A549 (cell line): ENCODE measurements around the gene TFAP2C. TPM values are rescaled to one million over a fixed set of nuclear protein-coding genes. Genes with fewer than 3 reads are reported as not detected.
"Not testable (repeated sequence)": the region's sequence is repeated elsewhere in the genome, so short reads cannot be mapped to it uniquely, and the experiment has no call there.

ENCODE experiments used
- ATAC-seq, 2 experiments: fragments of 200-7000 bp in 1 of 2; fragments of >200 bp in 1 of 2; cut with Nextera tagmentation in 1 of 2; cut with Tn5 transposase in 1 of 2; 3 replicates each; pipeline versions ENCODE4 v1.8.0 to v1.9.1; 2018 to 2020; ENCODE audit warnings: mild to moderate bottlenecking in 1 of 2, moderate library complexity in 1 of 2
- CTCF ChIA-PET: fragments of 300-600 bp; sonication (Branson Sonifier 250); formaldehyde crosslinking; extraction: SDS; loops from one replicate; lab custom pipeline; 2021; ENCODE audit warnings: antibody characterized with exemption, inconsistent platforms; lab: Yijun Ruan, JAX
- POLR2A ChIA-PET: fragments of 350-600 bp; formaldehyde crosslinking; extraction: SDS; loops from one replicate; lab custom pipeline; 2021; ENCODE audit warnings: antibody characterized with exemption, inconsistent platforms; lab: Yijun Ruan, JAX
- DNase-seq, 2 experiments: peaks; one replicate each; pipeline versions ENCODE4 v3.0.0 to v3.0.0-alpha.2; 2011 to 2016; ENCODE audit warnings: low read depth in 1 of 2, low spot score in 1 of 2
- FAIRE-seq: peaks from 2 replicates; lab custom pipeline; 2011; peaks lifted over from hg19 to GRCh38; lab: Jason Lieb, UNC
- H3K27ac ChIP-seq, 2 experiments: fragments of >200 bp; sonication (Bioruptor Twin); formaldehyde crosslinking; 3 replicates each; pipeline ENCODE4 v1.5.1; 2016 to 2017
- H3K4me1 ChIP-seq: fragments of >200 bp; sonication (Bioruptor Twin); formaldehyde crosslinking; 3 replicates; pipeline ENCODE4 v1.6.1; 2016
- H3K4me2 ChIP-seq: fragments of >200 bp; sonication (Bioruptor Twin); formaldehyde crosslinking; 3 replicates; pipeline ENCODE4 v1.6.1; 2016
- H3K4me3 ChIP-seq: fragments of >200 bp; sonication (Bioruptor Twin); formaldehyde crosslinking; 3 replicates; pipeline ENCODE4 v1.5.1; 2016
- H3K9me3 ChIP-seq: fragments of >200 bp; sonication (Bioruptor Twin); formaldehyde crosslinking; 3 replicates; pipeline ENCODE4 v1.6.1; 2016
- CHD4 ChIP-seq: fragments of 200-600 bp; sonication (generic); IDR thresholded peaks from 2 replicates; pipeline ENCODE4 v1.6.1; 2016; ENCODE audit warnings: antibody characterized with exemption, mild to moderate bottlenecking, borderline replicate concordance
- EHF ChIP-seq: fragments of 250-450 bp; sonication (Bioruptor Pico); IDR thresholded peaks from 2 replicates; pipeline ENCODE4 v1.5.0; 2020; ENCODE audit warnings: mild to moderate bottlenecking
- EHMT2 ChIP-seq: fragments of 200-600 bp; sonication (generic); IDR thresholded peaks from 2 replicates; pipeline ENCODE4 v1.6.1; 2016; ENCODE audit warnings: antibody characterized with exemption, low read depth, mild to moderate bottlenecking, moderate library complexity
- EP300 ChIP-seq, 2 experiments: fragments of >200 bp; sonication (Bioruptor Twin); formaldehyde crosslinking; IDR thresholded peaks; 2 replicates in 1 of 2; 3 replicates in 1 of 2; pipeline ENCODE4 v1.6.1; 2016 to 2017
- FOXS1 ChIP-seq: fragments of 250-450 bp; sonication (Bioruptor Pico); IDR thresholded peaks from 2 replicates; pipeline ENCODE4 v1.5.0; 2020; ENCODE audit warnings: mild to moderate bottlenecking, moderate library complexity
- HES2 ChIP-seq: fragments of >200 bp; sonication (Bioruptor Twin); formaldehyde crosslinking; IDR thresholded peaks from 2 replicates; pipeline ENCODE4 v1.6.1; 2016
- JUN ChIP-seq, 2 experiments: fragments of >200 bp; sonication (Bioruptor Twin); formaldehyde crosslinking; IDR thresholded peaks; 2 replicates in 1 of 2; 3 replicates in 1 of 2; pipeline ENCODE4 v1.6.1; 2016 to 2017
- MAFK ChIP-seq: fragments of 450-650 bp; IDR thresholded peaks from 2 replicates; pipeline ENCODE4 v1.6.1; 2014; ENCODE audit not compliant: partially characterized antibody
- NPAS2 ChIP-seq: fragments of 250-450 bp; sonication (Bioruptor Pico); IDR thresholded peaks from 2 replicates; pipeline ENCODE4 v1.8.0; 2022; ENCODE audit warnings: mild to moderate bottlenecking, moderate library complexity, borderline replicate concordance
- POLR2AphosphoS2 ChIP-seq: conservative IDR thresholded peaks from 2 replicates; pipeline ENCODE4 v1.6.1; 2012; ENCODE audit warnings: low read length, improper control_type of control experiment, inconsistent platforms
- RCOR1 ChIP-seq: fragments of 150-350 bp; IDR thresholded peaks from 2 replicates; pipeline ENCODE4 v1.6.1; 2014; ENCODE audit warnings: antibody characterized with exemption, low read length, low read depth
- TP53 ChIP-seq: fragments of 250-450 bp; sonication (Bioruptor Pico); IDR thresholded peaks from 2 replicates; pipeline ENCODE4 v1.5.0; 2021; ENCODE audit warnings: mild to moderate bottlenecking, moderate library complexity
- ZC3H11A ChIP-seq: fragments of 450-650 bp; IDR thresholded peaks from 2 replicates; pipeline ENCODE4 v1.6.1; 2014; ENCODE audit warnings: antibody characterized with exemption, mild to moderate bottlenecking
- ZFP36 ChIP-seq: fragments of 450-650 bp; IDR thresholded peaks from 2 replicates; pipeline ENCODE4 v1.6.1; 2014; ENCODE audit warnings: borderline replicate concordance; ENCODE audit not compliant: partially characterized antibody
- ZSCAN20 ChIP-seq: fragments of 250-450 bp; sonication (Bioruptor Pico); IDR thresholded peaks from 2 replicates; pipeline ENCODE4 v1.8.0; 2022; ENCODE audit warnings: mild to moderate bottlenecking, moderate library complexity
- WGBS: methylation state at CpG from one replicate; pipeline ENCODE4 v1.1.6; 2017; ENCODE audit errors: missing lambda C conversion rate; 5-methylcytosine and 5-hydroxymethylcytosine counted together
- polyA plus RNA-seq, 4 experiments: library from polyadenylated mRNA; depleted of rRNA in 3 of 4; stranded (reverse); fragments of >200 nt; fragmentation: RNase III in 1 of 4; extraction: RNeasy Plus Mini Kit Qiagen cat#74134 plus additional on column Dnase treatment in 1 of 4; gene quantifications; 2 replicates in 3 of 4; 3 replicates in 1 of 4; pipeline ENCODE4 v1.2.3, GENCODE V29; 2011 to 2017
- TF ChIP-seq, protein P1 (sequence below): fragments of 450-650 bp; IDR thresholded peaks from 2 replicates; pipeline ENCODE4 v1.6.1; 2014; ENCODE audit warnings: antibody characterized with exemption
- TF ChIP-seq, protein P2 (sequence below): fragments of 250-450 bp; sonication (Bioruptor Pico); IDR thresholded peaks from 2 replicates; pipeline ENCODE4 v1.5.0; 2021; ENCODE audit warnings: mild to moderate bottlenecking, moderate library complexity, borderline replicate concordance
- TF ChIP-seq, protein P3 (sequence below): IDR thresholded peaks from 2 replicates; pipeline ENCODE4 v1.6.1; 2012

Gene TFAP2C
- polyA plus RNA-seq, 2 of the 4 experiments (the other 2 are of a cell fraction): 9.6 to 14.2 TPM

DNA sequence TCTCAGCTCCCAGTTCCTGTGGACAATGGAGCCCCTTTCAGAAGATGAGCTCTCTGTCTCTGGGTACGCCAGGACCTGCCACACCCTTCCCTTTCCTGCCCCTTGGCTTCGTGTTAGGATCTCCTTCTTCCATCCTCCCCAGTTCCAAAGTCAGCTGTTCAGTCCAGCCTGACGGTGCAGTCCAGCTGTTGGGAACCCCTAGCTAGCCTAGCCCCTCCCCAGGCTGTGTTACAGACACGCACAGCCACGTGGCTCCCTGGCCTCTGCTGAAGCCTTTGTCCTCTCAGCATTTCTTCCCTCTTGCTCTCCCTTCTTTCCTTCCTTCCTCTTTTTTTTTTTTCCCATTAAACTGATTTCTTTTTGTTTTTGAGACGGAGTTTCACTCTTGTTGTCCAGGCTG is 12.4 kb upstream of the TFAP2C start (continued):
- no peak for TF ChIP-seq MAFK
- TF ChIP-seq, protein P1, sequence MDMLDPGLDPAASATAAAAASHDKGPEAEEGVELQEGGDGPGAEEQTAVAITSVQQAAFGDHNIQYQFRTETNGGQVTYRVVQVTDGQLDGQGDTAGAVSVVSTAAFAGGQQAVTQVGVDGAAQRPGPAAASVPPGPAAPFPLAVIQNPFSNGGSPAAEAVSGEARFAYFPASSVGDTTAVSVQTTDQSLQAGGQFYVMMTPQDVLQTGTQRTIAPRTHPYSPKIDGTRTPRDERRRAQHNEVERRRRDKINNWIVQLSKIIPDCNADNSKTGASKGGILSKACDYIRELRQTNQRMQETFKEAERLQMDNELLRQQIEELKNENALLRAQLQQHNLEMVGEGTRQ: no peak

DNA sequence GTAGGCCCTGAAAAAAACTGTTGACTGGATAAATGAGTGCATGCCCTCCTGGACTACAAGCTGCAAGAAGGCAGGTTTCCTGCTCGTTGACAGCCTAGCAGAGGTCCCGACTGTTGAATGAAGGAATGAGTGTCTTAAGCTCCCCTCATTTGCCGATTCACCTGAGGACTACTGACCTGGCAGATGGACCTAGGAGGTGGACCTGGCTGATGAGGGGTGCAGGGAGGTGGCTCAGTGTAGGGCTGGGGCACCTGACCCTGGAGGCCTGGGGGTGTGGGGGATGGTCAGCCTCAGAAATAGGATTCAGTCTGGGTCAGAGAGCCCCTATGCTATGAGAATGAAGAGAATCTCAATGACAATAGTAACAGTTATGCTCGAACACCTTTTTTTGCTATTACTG is 11.6 kb upstream of the TFAP2C start:
- Histone ChIP-seq H3K9me3 (no peaks in the 10 kb centered on the region), H3K4me1 (no peaks in the 10 kb centered on the region), H3K27ac (no peak overlapping the region), H3K4me2 (no peak overlapping the region), H3K4me3 (no peak overlapping the region)
- DNase-seq: no peak
- POLR2A ChIA-PET: no interaction called here
- WGBS: 73% methylated on average over 4 of the region's 4 CpGs
- CTCF ChIA-PET: interaction anchor here (1.2 to 2.1 kb wide), 3 partner anchors 11 to 357 kb away, joined by 4 to 5 read pairs (median 4); partner anchors contain the start of gene TFAP2C
- TF ChIP-seq ZFP36 (no peak), ZSCAN20 (no peak), POLR2AphosphoS2 (no peak), RCOR1 (no peak), EP300 (IDR thresholded peaks at IDR 0.05) (no peak)
- no peak for FAIRE-seq
- no peak for ATAC-seq

GRCh38 chr20:56621730-56622129 is 7.4 kb upstream of the TFAP2C start:
- 45% methylated on average over 2 of the region's 2 CpGs for WGBS
- FAIRE-seq (no peak), DNase-seq (no peak), ATAC-seq (no peak)
- Histone ChIP-seq H3K4me1 (no peaks in the 10 kb centered on the region), H3K9me3 (no peaks in the 10 kb centered on the region), H3K4me3 (no peak overlapping the region), H3K27ac (no peak overlapping the region), H3K4me2 (no peak overlapping the region)
- CTCF ChIA-PET: interaction anchor here (0.6 to 2.1 kb wide), 3 partner anchors 8 to 374 kb away, joined by 3 to 6 read pairs (median 3); partner anchors contain the start of gene TFAP2C
- POLR2A ChIA-PET: no interaction called here
- TF ChIP-seq, protein P2, sequence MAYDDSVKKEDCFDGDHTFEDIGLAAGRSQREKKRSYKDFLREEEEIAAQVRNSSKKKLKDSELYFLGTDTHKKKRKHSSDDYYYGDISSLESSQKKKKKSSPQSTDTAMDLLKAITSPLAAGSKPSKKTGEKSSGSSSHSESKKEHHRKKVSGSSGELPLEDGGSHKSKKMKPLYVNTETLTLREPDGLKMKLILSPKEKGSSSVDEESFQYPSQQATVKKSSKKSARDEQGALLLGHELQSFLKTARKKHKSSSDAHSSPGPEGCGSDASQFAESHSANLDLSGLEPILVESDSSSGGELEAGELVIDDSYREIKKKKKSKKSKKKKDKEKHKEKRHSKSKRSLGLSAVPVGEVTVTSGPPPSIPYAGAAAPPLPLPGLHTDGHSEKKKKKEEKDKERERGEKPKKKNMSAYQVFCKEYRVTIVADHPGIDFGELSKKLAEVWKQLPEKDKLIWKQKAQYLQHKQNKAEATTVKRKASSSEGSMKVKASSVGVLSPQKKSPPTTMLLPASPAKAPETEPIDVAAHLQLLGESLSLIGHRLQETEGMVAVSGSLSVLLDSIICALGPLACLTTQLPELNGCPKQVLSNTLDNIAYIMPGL: no peak
- TF ChIP-seq EHMT2 (no peak), CHD4 (no peak), POLR2AphosphoS2 (no peak), FOXS1 (CRISPR knock-in tag) (no peak), ZC3H11A (no peak), TP53 (CRISPR knock-in tag) (no peak), HES2 (no peak), EHF (CRISPR knock-in tag) (no peak), NPAS2 (CRISPR knock-in tag) (no peak), JUN (IDR thresholded peaks at IDR 0.05) (no peak)
- TF ChIP-seq, protein P3, sequence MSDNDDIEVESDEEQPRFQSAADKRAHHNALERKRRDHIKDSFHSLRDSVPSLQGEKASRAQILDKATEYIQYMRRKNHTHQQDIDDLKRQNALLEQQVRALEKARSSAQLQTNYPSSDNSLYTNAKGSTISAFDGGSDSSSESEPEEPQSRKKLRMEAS: no peak

GRCh38 chr20:56623930-56624329 is 5.2 kb upstream of the TFAP2C start:
- H3K9me3 ChIP-seq, DNase-seq, H3K4me3 ChIP-seq, H3K4me2 ChIP-seq, H3K27ac ChIP-seq, ATAC-seq, POLR2A ChIA-PET, FAIRE-seq, H3K4me1 ChIP-seq: not testable (repeated sequence)
- WGBS: 89% methylated on average over 10 of the region's 10 CpGs
- CTCF ChIA-PET: interaction anchor here (0.7 to 1.0 kb wide), 2 partner anchors 73 to 204 kb away, joined by 3 read pairs; no protein-coding TSS in a partner anchor
- TF ChIP-seq ZC3H11A: peak; percentile 54
